ENCODE results near the gene STK32C. TPM values are rescaled to one million over a fixed set of nuclear protein-coding genes. Genes with fewer than 3 reads are reported as not detected.

STK32C gene
- total and polyA plus RNA-seq, 10 of the 15 experiments (the other 5 are each of a cell fraction or from before 2014, with no cell fraction given), result 1.5 to 18.1 (median 6.4) TPM

DNA sequence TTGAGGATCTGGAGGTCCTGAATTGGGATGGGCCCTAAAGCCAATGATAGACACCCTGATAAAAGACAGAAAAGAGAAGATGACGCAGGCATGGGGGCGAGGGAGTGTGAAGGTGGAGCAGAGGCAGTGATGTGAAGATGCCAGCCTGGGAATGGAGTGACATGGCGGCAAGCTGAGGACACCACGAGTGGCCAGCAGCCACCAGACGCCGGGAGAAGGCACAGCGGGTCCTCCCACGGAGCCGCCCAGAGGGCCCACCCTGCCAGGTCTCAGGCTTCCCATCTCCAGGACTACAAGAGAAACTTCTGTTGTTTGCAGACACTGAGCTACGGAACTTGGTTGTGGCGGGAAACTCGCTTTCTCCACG lies 76.1 kb downstream of the STK32C start:
- ChIA-PET CTCF (no interaction called here), RAD21 (ENCODE audit: unreplicated experiment) (no interaction called here), SMC1A (ENCODE audit: uncharacterized antibody, unreplicated experiment) (no interaction called here), POLR2A (no interaction called here)
- H3K4me3 ChIP-seq, result no peak overlapping the region
- H3K9me3 ChIP-seq (replicated peaks; ENCODE audit: control insufficient read depth, insufficient read depth, low read length), result no peaks in the 10 kb centered on the region
- no peaks in the 10 kb centered on the region for H3K27me3 ChIP-seq (replicated peaks in 1 of 2; ENCODE audit: control insufficient read depth in 2 of 2, insufficient read depth in 2 of 2, low read length in 1 of 2)
- H3K4me1 ChIP-seq (ENCODE audit: control insufficient read depth, insufficient read depth, low read length), result no peaks in the 10 kb centered on the region; the same call in 1 of the 2 replicates
- no peak overlapping the region for H3K4me2 ChIP-seq (ENCODE audit: control insufficient read depth, insufficient read depth)
- ATAC-seq (no peak), DNase-seq (ENCODE audit: low read depth, low spot score) (no peak), FAIRE-seq (no peak)
- intact Hi-C loops (cut with micrococcal nuclease; ENCODE audit: unreplicated experiment), result no loop called here
- no peak overlapping the region for H2AFZ ChIP-seq (ENCODE audit: control insufficient read depth, low read depth, low read length)
- H3K36me3 ChIP-seq (ENCODE audit: control insufficient read depth in 2 of 2, insufficient read depth in 2 of 2, low read length in 1 of 2), result no peaks in the 10 kb centered on the region
- in situ Hi-C loops (cut with MboI), result no loop called here
- no peak overlapping the region for H3K9ac ChIP-seq (ENCODE audit: control insufficient read depth, insufficient read depth, low read length)
- TF ChIP-seq POLR2AphosphoS5 (IDR thresholded peaks at IDR 0.05; ENCODE audit: low read length) (no peak), TCF7 (IDR thresholded peaks at IDR 0.05; ENCODE audit: borderline replicate concordance) (no peak), PAX5 (IDR thresholded peaks at IDR 0.05; ENCODE audit: borderline replicate concordance, low read depth, low read length) (no peak), NFIC (IDR thresholded peaks at IDR 0.05; ENCODE audit: low read depth, low read length) (no peak), LARP7 (IDR thresholded peaks at IDR 0.05) (no peak), JUND (IDR thresholded peaks at IDR 0.05; ENCODE audit: low read depth, low read length) (no peak)
- TF ChIP-seq, protein P1, sequence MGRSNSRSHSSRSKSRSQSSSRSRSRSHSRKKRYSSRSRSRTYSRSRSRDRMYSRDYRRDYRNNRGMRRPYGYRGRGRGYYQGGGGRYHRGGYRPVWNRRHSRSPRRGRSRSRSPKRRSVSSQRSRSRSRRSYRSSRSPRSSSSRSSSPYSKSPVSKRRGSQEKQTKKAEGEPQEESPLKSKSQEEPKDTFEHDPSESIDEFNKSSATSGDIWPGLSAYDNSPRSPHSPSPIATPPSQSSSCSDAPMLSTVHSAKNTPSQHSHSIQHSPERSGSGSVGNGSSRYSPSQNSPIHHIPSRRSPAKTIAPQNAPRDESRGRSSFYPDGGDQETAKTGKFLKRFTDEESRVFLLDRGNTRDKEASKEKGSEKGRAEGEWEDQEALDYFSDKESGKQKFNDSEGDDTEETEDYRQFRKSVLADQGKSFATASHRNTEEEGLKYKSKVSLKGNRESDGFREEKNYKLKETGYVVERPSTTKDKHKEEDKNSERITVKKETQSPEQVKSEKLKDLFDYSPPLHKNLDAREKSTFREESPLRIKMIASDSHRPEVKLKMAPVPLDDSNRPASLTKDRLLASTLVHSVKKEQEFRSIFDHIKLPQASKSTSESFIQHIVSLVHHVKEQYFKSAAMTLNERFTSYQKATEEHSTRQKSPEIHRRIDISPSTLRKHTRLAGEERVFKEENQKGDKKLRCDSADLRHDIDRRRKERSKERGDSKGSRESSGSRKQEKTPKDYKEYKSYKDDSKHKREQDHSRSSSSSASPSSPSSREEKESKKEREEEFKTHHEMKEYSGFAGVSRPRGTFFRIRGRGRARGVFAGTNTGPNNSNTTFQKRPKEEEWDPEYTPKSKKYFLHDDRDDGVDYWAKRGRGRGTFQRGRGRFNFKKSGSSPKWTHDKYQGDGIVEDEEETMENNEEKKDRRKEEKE (IDR thresholded peaks at IDR 0.05), result no peak
- no peaks in the 10 kb centered on the region for H3K79me2 ChIP-seq (ENCODE audit: control insufficient read depth, insufficient read depth, low read length)
- H4K20me1 ChIP-seq (ENCODE audit: control insufficient read depth, insufficient read depth), result no peaks in the 10 kb centered on the region
- WGBS (ENCODE audit: insufficient coverage, insufficient replicate concordance, low lambda C conversion rate, missing lambda C conversion rate), result 39% methylated on average over 13 of the region's 13 CpGs
- BruUV-seq (replicated peaks), result no TSS peak
- H3K27ac ChIP-seq (ENCODE audit: control insufficient read depth, insufficient read depth), result no peak overlapping the region

Data from GM12878 (cell line).